ENCODE results near the gene PLEKHG3. TPM values are rescaled to one million over a fixed set of nuclear protein-coding genes. Genes with fewer than 3 reads are reported as not detected.
"Not testable (repeated sequence)": the region's sequence is repeated elsewhere in the genome, so short reads cannot be mapped to it uniquely, and the experiment has no call there.

Gene PLEKHG3
- total RNA-seq = 22.0 TPM
- long read RNA-seq, partial matches to known transcripts = 13 of 23 reads
- long read RNA-seq, other reads (novel, unspliced or antisense) = 9 of 23 reads

- intact Hi-C loops (cut with micrococcal nuclease) = no loop called here
- ATAC-seq = peak; percentile 85
Observed at GRCh38 chr14:64704143-64704742, at the start of gene PLEKHG3. PLEKHG3 (plus strand) TSS chr14:64704424; CDS start chr14:64727632, 23,208 bp downstream.

GRCh38 chr14:64654901-64655300 lies 49.3 kb upstream of the PLEKHG3 start:
- ATAC-seq (peak; percentile 26), DNase-seq (no peak)
- intact Hi-C loops (cut with micrococcal nuclease) = no loop called here

More at GRCh38 chr14:64704143-64704742, at the start of gene PLEKHG3:
- peak; percentile 89 for DNase-seq

- intact Hi-C loops (cut with micrococcal nuclease) = no loop called here
- peak; percentile 42 for ATAC-seq
- DNase-seq = no peak
Observed at GRCh38 chr14:64656986-64657385, 47.2 kb upstream of the PLEKHG3 start.

GRCh38 chr14:64658201-64658600 lies 46.0 kb upstream of the PLEKHG3 start:
- intact Hi-C loops (cut with micrococcal nuclease) = no loop called here

GRCh38 chr14:64658700-64659264 lies 45.4 kb upstream of the PLEKHG3 start:
- intact Hi-C loops (cut with micrococcal nuclease); DNase-seq; ATAC-seq: not testable (repeated sequence)

More at GRCh38 chr14:64658201-64658600, 46.0 kb upstream of the PLEKHG3 start:
- ATAC-seq (no peak), DNase-seq (no peak)

GRCh38 chr14:64659366-64659765 lies 44.9 kb upstream of the PLEKHG3 start:
- intact Hi-C loops (cut with micrococcal nuclease) = no loop called here
- ATAC-seq (no peak), DNase-seq (no peak)

GRCh38 chr14:64663174-64663573 lies 41.0 kb upstream of the PLEKHG3 start:
- intact Hi-C loops (cut with micrococcal nuclease) = no loop called here
- no peak for ATAC-seq
- no peak for DNase-seq

GRCh38 chr14:64671591-64671990 lies 32.6 kb upstream of the PLEKHG3 start:
- no peak for DNase-seq
- ATAC-seq = peak; percentile 70

GRCh38 chr14:64673316-64673715 lies 30.9 kb upstream of the PLEKHG3 start:
- DNase-seq (no peak), ATAC-seq (no peak)
- intact Hi-C loops (cut with micrococcal nuclease) = loop anchor here (5.0 kb wide), 1 partner anchor 89 kb away; no protein-coding TSS in a partner anchor

More at GRCh38 chr14:64671591-64671990, 32.6 kb upstream of the PLEKHG3 start:
- intact Hi-C loops (cut with micrococcal nuclease) = loop anchor here (5.0 kb wide), 1 partner anchor 91 kb away; no protein-coding TSS in a partner anchor

- DNase-seq (no peak), ATAC-seq (no peak)
- intact Hi-C loops (cut with micrococcal nuclease) = loop anchor here (5.0 kb wide), 1 partner anchor 89 kb away; no protein-coding TSS in a partner anchor
Observed at GRCh38 chr14:64673748-64674147, 30.5 kb upstream of the PLEKHG3 start.

GRCh38 chr14:64674829-64675228 lies 29.4 kb upstream of the PLEKHG3 start:
- ATAC-seq (no peak), DNase-seq (no peak)
- intact Hi-C loops (cut with micrococcal nuclease) = loop anchor here (5.0 kb wide), 1 partner anchor 87 kb away; no protein-coding TSS in a partner anchor

GRCh38 chr14:64675312-64675711 lies 28.9 kb upstream of the PLEKHG3 start:
- no peak for ATAC-seq
- intact Hi-C loops (cut with micrococcal nuclease) = no loop called here

GRCh38 chr14:64676410-64677008 lies 27.7 kb upstream of the PLEKHG3 start:
- intact Hi-C loops (cut with micrococcal nuclease) = no loop called here
- no peak for ATAC-seq
- DNase-seq = no peak

More at GRCh38 chr14:64675312-64675711, 28.9 kb upstream of the PLEKHG3 start:
- no peak for DNase-seq

- ATAC-seq (no peak), DNase-seq (no peak)
- intact Hi-C loops (cut with micrococcal nuclease) = no loop called here
Observed at GRCh38 chr14:64680013-64680713, 24.1 kb upstream of the PLEKHG3 start.

- ATAC-seq (no peak), DNase-seq (no peak)
- intact Hi-C loops (cut with micrococcal nuclease) = no loop called here
Observed at GRCh38 chr14:64680714-64681065, 23.5 kb upstream of the PLEKHG3 start.

GRCh38 chr14:64681796-64682710 lies 22.2 kb upstream of the PLEKHG3 start:
- peak; percentile 79 for DNase-seq
- intact Hi-C loops (cut with micrococcal nuclease) = no loop called here
- ATAC-seq = peak; percentile 92

- intact Hi-C loops (cut with micrococcal nuclease) = no loop called here
- ATAC-seq = no peak
- DNase-seq = no peak
Observed at GRCh38 chr14:64682843-64683242, 21.4 kb upstream of the PLEKHG3 start.

- peak; percentile 4 for ATAC-seq
- no peak for DNase-seq
- intact Hi-C loops (cut with micrococcal nuclease) = no loop called here
Observed at GRCh38 chr14:64683264-64683663, 21.0 kb upstream of the PLEKHG3 start.

- ATAC-seq = no peak
- intact Hi-C loops (cut with micrococcal nuclease) = no loop called here
Observed at GRCh38 chr14:64684091-64684490, 20.1 kb upstream of the PLEKHG3 start.

More at GRCh38 chr14:64684091-64684490, 20.1 kb upstream of the PLEKHG3 start:
- DNase-seq = peak; percentile 73

Data from left ventricle myocardium superior (tissue), 1 donor.